Stimulated activated CD4-positive, alpha-beta T cell treated with anti-CD3 and anti-CD28 coated beads, Interleukin-15, amount 100 ng/mL, for 1 hour (primary cell): ENCODE data around the gene NFIC.
A peak's percentile ranks its signal among the peaks of the same experiment; 100 is the strongest.
"Not testable (repeated sequence)": the region's sequence is repeated elsewhere in the genome, so short reads cannot be mapped to it uniquely, and the experiment has no call there.

ENCODE experiments used
- DNase-seq, 2 donors: peaks; one replicate each; pipeline ENCODE4 v3.0.0-alpha.2; 2020; ENCODE audit warnings: low read depth in 1 of 2, low spot score in 1 of 2

NFIC gene

DNA sequence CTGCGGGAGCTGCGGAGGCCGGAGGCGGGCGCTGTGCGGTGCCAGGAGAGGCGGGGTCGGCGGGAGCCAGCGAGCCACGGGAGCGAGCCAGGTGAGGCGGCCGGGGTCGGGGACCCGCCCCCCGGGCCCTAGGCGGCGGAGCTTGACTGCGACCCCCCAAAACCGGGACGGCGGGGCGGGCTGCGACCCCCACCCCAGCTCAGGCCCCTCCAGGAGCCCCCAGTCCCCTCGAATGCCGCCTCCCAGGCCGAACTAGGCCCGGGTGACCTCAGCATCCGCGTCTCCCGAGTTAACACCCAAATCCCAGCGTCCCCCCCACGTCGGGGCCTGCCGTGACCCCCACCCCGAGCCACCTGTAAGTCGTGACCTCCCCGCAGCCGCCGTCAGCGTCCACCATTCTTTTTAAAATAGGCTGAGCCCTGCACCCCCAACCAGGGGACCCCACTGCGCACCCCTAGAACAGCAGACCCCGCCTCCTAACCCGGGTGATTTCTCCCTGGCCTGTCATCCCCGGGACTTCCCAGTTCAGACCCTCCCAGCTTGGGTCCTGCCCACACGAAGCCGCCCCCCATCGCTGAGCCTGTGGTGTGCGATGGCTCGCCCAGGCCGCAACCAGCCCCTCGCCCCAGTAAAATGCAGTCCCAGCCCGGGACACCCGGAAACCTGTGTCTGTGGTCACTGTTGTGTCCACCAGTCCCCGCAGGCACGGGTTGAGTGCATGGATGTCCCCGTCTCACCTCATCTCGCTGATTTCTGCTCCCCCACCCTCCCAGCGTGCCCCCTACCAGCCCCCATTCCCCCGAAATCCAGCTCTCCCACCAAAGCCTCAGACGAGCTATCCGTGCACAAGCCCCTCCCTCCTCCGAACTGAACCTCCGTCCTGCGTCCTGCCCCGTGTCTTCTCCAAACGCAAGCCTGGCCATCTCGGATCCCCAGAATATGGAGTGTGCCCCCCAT is 140.3 kb downstream of the NFIC start:
- peak in 1 of 2 donors; percentile 8 for DNase-seq

DNA sequence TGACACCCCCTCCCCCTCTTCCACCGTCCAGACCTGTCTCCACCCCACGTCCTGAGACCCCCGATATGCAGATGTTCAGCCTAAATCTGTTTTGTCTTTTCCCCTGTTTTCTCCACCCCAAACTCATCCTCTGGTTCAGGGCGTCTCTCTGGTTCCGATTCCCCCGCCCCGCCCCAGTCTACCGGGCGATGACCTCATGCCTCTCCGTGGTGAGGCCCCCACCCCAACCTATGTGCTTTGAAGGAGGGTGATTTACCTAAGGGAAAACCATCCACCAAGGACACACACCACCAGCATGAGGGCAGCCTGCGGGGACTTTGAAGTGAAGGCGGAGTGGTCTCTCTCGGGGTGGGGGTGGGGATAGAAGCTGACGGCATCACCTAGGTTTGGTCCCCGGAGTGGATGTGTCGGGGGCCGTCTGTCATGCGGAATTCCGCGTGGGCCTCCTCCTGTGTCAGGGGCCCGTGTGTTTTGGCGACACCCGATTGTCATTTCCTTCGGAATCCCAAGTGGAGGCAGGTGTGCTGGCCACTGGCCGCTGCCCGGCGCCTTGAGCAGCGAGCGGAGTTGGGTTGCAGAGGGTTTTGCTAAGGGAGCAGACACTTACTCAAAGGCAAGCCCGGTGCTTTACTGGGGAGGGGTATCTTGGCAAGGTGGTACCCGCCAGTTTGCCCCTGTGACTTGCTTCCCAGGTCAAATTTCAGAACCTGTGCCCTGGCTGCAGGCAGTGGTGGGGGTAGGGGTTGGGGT is 141.2 kb downstream of the NFIC start:
- peak in 1 of 2 donors; percentile 38 for DNase-seq

DNA sequence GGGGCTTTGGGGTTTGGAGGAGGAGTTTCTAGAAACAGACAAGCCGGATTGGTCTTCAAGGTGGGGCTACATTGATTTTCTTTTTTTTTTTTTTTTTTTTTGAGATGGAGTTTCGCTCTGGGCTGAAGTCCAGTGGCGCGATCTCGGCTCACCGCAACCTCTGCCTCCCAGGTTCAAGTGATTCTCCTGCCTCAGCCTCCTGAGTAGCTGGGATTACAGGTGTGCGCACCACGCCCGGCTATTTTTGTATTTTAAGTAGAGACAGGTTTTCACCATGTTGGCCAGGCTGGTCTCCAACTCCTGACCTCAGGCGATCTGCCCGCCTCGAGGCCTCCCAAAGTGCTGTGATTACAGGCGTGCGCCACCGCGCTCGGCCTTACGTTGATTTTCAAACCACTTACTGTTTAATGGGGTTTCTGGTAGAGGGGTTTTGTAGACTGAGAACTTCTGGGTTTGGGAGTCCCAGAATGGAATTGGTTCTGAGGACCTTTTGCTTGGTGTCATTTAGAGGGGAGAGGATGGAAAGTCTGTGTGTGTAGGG is 141.8 kb downstream of the NFIC start:
- not testable (repeated sequence) for DNase-seq

DNA sequence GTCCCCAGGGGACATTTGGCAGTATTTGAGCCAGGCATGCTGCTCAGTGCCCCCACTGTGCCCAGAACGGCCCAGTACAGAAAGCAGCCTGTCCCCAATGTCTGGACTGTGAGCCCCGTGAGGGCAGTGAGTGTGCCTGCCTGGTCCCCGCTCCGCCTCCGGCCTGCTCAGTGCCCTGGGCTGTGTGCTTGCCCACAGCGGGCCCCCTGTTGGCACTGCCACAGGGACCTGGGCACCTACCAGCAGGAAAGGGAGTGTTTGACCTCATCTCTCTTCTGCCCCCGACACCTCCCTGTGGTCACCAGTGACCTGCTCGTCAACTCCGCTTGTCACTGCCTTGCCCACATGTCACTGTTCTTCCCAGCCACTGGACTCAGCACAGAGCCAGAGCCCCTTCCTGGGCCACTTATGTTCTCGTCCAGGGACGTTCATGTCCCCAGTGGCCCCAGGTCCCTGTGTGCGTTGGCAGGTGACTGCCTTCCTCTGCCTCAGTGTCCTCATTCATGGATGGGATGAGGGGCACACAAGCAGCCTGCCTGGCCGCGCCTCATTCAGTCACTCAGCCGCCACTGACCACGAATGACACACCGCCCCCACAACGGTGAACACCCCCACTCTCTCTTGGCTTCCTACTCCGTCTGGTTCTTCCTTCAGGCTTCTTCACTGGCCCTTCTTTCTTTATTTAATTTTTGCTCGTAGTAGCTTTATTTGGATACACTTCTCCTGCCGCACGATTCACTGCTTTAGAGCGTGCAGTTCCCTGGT is 142.6 kb downstream of the NFIC start:
- DNase-seq, result no peak

DNA sequence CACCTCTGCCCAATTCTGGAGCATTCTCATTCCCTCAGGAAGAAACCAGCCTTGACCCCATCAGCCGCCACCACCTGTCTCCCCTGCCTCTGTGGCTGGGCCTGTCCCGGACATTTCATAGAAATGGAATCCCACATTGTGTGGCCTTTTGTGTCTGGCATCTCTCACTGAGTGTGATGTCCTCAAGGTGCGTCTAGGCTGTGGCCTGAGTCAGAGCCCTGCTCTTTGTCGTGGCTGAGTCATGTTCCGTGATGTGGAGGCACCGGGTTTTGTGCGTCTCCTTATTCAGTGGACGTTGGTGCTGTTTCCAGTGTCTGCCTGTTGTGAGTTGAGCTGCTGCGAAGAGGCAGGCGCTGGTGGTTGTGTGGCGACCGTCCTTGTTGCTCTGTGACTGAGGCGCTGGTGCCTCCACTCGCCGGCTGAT is 143.2 kb downstream of the NFIC start:
- no peak for DNase-seq

DNA sequence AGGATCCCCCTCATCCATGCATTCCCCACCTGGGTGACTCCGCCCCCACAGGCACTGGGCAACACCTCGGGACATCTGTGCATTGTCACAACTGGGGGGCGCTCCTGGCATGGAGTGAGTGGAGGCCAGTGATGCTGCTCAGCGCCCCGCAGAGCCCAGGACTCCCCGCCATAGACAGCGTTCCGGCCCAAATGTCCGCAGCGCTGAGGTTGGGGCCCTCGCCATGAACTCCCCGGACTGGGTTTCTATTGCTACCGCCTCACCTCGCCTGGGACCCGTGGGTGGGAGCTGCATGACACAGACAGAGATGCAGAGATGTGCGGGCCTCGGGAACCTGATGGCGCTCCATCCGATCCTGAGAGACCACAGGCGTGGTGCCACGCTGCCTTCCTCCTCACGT is 144.3 kb downstream of the NFIC start:
- DNase-seq, result no peak

DNA sequence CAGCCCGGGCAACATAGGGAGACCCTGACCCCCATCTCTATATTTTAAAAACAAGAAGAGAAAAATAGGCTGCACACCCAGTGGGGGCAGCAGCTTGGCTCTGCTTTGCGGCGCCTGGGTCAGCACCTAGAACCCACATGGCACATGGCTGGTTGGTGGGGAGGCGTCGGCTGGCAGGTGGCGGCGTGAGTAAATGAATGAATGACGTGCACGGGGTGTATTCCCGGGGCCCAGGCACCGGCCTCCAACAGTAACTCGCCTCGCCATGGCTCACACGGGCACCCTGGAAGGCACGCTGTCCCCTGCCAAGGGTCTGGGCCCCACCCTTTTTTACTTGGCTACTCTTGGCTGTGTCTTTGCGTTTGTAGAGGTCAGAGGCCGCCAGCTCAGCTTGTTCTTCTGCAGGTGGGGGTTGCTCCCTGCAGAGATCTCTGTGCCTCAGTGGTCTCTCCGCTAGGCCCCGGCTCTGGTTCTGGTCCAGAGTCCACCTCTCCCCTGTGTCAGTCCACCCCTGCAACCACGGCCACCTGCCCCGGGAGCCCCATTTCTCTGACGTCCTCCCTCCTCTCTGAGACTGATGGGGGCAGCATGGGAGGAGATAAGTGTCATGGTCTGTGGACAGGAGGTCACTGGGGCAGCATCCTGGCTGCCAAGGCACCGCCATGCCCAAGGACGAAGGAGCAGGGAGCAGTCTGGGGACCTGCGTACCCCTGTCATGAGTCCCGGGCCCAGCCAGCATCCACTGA is 145.3 kb downstream of the NFIC start:
- no peak for DNase-seq

DNA sequence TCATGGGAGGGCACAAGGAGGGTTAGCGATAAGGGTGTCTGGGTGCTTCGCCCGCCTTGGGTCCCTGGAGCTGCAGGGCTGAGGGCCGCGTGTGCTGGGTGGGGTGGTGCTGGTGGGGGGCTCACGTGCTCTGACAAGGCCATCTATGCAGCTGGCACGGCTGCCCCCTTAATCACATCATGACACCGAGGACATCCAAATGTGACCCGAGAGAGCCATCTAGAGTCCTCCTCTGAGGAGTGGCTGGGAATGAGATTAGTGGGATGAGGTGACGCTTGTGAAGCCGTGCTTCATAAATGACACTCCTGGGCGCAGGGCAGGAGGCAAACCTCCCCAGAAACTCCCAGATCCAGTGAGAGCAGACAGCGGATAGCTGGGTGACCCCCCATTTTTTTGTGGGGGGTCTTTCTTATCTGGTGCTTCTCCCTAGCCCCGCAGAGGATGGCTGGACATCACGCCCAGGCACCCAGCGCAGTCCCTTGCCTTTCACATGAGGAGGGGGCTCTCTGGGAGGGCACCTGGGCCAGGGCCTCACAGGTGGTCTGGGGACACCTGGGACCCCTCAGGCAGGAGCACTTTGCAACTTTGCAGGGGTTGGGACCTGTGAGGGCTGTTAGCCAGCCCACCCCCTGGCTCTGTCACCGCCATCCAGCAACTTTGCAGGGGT is 146.3 kb downstream of the NFIC start:
- DNase-seq, result no peak

DNA sequence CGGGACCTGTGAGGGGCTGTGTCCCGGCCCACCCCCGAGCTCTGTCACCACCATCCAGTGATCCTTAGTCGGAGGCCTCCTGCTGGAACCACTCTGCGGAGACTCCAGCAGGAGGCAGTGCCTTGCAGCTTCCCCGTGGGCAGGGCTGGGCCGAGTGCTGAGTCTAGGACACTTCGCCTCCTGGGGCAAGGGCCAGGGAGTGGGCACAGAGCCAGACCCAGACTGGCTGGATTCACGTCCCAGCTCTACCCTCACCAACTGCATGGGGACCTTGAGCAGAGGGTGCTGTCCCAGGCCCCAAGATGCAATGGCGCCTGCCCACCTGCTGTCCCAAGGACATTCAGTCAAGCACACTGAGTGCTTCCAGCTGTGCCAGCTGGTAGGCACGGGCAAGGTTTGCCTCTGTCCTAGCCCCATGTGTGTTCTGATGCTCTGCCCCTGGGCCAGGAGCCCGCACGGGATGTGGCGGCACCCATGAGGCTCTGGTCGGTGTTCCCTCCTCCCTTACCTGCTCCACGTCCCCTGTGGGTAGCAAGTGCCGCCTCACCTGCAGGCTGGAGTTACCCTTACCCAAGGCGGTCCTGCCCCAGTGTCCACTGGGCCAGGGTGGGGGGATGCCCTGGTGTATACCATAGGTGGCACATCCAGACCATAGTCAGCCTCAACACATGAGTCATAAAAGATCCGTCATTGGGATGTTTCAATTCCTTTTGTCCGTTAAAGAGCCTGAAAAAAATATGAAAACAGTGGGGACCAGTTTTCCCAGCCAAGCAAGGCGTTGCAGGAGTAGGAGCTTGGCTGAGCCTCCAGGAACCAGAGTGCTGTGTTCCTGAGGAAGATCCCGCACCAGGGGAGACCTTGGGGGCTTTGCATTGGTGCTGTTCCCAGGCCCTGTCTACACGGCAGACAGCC is 147.1 kb downstream of the NFIC start:
- no peak for DNase-seq

DNA sequence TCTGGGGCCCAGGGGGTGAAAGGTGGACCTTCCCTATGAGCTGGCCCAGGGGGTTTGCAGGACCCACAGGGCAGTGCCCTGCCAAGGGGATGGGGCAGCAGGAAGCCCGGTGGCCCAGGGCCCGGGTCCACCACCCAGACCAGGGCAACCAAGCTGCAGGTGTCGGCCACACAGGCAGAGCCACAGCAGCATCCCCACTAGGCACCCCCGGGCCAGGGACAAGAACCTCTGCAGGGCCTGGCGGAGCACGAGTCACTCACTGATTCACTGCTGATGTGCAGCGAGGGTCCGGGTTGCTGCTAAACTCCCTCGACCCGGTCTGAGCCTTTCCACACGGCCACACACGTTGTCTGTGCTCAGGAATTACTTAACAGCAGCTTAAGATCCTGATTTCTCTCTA is 148.5 kb downstream of the NFIC start:
- no peak for DNase-seq

DNA sequence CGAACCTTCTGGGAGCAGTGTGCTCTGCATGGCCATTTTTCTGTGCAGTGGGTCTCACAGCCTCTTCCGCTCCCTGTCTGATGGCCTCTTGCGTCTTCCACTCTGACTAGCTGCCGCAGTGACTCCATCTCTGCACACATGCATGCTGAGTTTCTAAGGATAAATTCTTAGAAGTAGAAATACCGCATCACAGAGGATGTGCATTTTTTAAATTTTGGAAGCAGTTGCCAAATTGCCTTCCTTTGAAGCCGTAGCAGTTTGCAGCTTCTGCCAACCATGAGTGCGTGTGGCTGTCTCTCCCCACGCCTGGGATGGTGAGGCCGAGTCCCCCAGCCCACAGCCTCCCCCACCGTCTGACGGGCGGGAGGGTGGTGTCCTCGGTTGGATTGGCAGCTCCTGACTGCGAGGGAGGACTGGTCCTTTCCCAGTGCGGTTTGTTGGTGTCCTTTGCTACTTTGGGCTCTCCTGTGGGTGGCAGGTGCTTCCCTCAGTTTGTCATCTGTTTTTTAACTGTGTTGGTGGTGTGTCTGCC is 149.6 kb downstream of the NFIC start:
- DNase-seq, result no peak

DNA sequence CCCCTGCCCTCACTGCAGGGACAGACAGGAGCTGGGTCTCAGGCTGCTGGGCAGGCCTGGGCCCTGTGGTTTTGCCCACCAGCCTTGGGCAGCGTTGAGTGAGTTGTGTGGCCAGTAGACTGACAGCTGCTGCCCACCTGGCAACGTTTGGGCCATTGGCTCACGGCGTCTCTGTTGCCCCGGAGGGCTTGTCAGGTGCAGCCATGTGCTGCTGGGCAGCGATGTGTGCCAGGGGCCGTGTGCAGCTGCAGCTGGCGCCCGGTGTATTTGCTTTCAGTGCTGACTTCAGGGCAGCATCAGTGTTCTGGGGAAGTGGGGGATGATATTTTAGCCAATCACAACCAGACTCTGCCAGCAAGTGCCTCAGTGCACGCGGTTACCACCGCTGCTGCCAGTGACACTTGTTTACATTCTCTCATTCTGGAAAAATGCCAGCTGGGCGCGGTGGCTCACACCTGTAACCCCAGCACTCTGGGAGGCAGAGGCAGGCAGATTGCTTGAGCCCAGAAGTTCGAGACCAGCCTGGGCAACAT is 150.4 kb downstream of the NFIC start:
- no peak for DNase-seq

DNA sequence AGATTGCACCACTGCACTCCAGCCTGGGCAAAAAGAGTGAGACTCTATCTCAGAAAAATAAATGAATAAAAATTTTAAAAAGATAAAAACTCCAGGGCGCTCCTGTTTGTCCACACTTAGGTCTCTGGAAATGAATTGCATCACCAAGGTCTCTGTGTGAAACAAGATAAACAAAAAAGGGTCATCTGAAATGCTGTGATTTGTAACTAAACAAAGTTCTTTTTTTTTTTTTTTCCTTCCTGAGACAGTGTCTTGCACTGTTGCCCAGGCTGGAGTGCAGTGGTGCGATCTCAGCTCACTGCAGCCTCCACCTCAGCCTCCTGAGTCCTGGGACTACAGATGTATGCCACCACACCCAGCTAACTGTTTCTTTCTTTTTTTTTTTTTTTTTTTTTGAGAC is 151.3 kb downstream of the NFIC start:
- DNase-seq, result no peak

DNA sequence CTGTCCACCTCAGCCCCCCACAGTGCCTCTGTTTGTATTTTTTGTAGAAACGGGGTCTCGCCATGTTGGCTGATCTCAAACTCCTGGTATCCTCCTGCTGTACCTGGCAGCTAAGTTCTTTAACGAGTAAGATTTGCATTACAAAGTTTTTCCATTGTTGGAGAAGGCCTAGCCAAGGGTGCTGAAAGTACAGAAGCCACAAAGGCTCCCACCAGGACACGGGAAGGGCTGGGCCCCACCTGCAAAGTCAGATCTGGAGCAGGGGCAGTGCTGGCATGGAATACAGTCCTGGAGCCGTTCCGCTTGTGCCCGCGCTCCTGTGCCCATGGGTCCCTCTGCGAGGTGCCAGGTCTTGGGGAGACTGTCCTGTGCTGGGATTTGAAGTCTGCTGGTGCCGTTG is 151.9 kb downstream of the NFIC start:
- DNase-seq, result no peak

DNA sequence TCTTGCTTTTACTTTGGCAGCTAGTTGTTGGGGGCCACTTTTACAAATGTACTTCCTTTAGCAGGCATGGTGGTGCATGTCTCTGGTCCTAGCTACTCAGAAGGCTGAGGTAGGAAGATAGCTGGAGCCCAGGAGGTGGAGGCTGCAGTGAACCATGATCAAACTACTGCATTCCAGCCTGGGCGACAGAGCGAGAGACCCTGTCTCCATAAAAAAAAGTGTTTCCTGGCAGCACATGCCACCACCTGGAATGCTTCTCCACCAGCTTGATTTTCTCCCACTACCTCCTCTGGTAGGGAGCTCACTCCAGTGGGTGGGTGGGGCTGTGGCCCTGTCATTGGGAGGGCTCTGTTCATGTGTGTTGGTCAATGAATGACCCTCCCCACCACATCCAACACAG is 152.3 kb downstream of the NFIC start:
- no peak for DNase-seq
